Thymus (tissue), 11 donors: ENCODE measurements around the gene ABI1. TPM values are rescaled to one million over a fixed set of nuclear protein-coding genes. Genes with fewer than 3 reads are reported as not detected.

Experiments used
- DNase-seq, 9 donors: peaks; one replicate each; pipeline ENCODE4 v3.0.0-alpha.2; 2013; ENCODE audit warnings: low spot score in 9 of 9, low read depth in 6 of 9, missing footprints in 1 of 9
- H3K27ac ChIP-seq, 2 donors: one replicate each; pipeline ENCODE4 v1.5.1; 2013; ENCODE audit warnings: control low read depth in 1 of 2, low read depth in 1 of 2, low read length in 1 of 2, mild to moderate bottlenecking in 1 of 2, moderate library complexity in 1 of 2
- H3K27me3 ChIP-seq, 2 donors: one replicate each; pipeline ENCODE4 v1.5.1; 2013; ENCODE audit warnings: low read length in 1 of 2; ENCODE audit not compliant: control insufficient read depth in 2 of 2, insufficient read depth in 1 of 2
- H3K36me3 ChIP-seq, 2 donors: one replicate each; pipeline ENCODE4 v1.5.1; 2013; ENCODE audit warnings: low read length in 1 of 2, mild to moderate bottlenecking in 1 of 2, moderate library complexity in 1 of 2; ENCODE audit not compliant: control insufficient read depth in 2 of 2, insufficient read depth in 2 of 2
- H3K4me1 ChIP-seq, 2 donors: one replicate each; pipeline ENCODE4 v1.5.1; 2013; ENCODE audit warnings: low read length in 2 of 2; ENCODE audit not compliant: control insufficient read depth in 2 of 2, insufficient read depth in 2 of 2
- H3K4me3 ChIP-seq, 2 donors: one replicate each; pipeline ENCODE4 v1.5.1; 2013; ENCODE audit warnings: low read length in 2 of 2, control low read depth in 1 of 2, mild to moderate bottlenecking in 1 of 2
- H3K9me3 ChIP-seq, 2 donors: one replicate each; pipeline ENCODE4 v1.5.1; 2013; ENCODE audit warnings: low read length in 1 of 2, mild to moderate bottlenecking in 1 of 2; ENCODE audit not compliant: control insufficient read depth in 2 of 2, insufficient read depth in 1 of 2
- WGBS: extraction: QIAGEN DNeasy Blood & Tissue Kit; methylation state at CpG from one replicate; pipeline ENCODE4 v1.1.7; 2013; 5-methylcytosine and 5-hydroxymethylcytosine counted together
- polyA plus RNA-seq: library from polyadenylated mRNA; stranded (reverse); fragments of 200-250 nt; gene quantifications from one replicate; pipeline ENCODE4 v1.2.3, GENCODE V29; 2013
- total RNA-seq: library from RNA; stranded (reverse); fragments of 120-200 nt; gene quantifications from one replicate; pipeline ENCODE4 v1.2.4, GENCODE V29; 2013
- donor health status: healthy.

The ABI1 gene
- total and polyA plus RNA-seq, 2 donors = 62.3 to 64.5 TPM

- no peaks in the 10 kb centered on the region for H3K36me3 ChIP-seq
- 20% methylated on average over 10 of the region's 10 CpGs for WGBS
- H3K4me1 ChIP-seq = no peaks in the 10 kb centered on the region
- DNase-seq = peak in 4 of 9 donors; percentile 44 to 63 (median 48)
- no peaks in the 10 kb centered on the region for H3K27me3 ChIP-seq
- no peaks in the 10 kb centered on the region for H3K9me3 ChIP-seq
- no peak overlapping the region for H3K4me3 ChIP-seq
- H3K27ac ChIP-seq = no peak overlapping the region
Observed at GRCh38 chr10:26881600-26882331, 21.0 kb upstream of the ABI1 start.

- WGBS = 77% methylated on average over 5 of the region's 5 CpGs
- no peak overlapping the region for H3K27ac ChIP-seq
- DNase-seq = no peak
- no peak overlapping the region for H3K4me3 ChIP-seq
- H3K27me3 ChIP-seq = no peaks in the 10 kb centered on the region
- H3K4me1 ChIP-seq = no peaks in the 10 kb centered on the region
- no peaks in the 10 kb centered on the region for H3K9me3 ChIP-seq
- no peaks in the 10 kb centered on the region for H3K36me3 ChIP-seq
Observed at GRCh38 chr10:26879744-26880143, 19.0 kb upstream of the ABI1 start.

DNA sequence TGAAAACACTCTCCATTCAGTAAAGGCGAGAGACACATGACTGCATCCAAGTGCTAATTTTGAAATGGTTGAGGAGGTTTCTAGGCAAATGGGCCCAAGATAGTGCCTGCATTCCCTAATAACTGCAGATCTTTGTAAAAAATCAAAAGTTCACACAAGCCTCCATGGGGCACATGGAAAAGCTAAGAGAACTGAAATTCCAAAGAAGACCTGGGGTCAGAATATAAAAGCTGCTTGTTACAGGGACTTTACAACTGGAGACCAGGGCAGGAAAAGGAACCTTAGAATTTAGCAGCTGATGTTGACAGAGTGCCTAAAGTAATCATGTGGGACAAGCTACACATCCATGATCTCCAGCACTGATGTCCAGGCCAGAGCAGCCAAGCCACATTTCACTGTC lies 10.0 kb upstream of the ABI1 start:
- no peaks in the 10 kb centered on the region for H3K9me3 ChIP-seq
- peaks cover 0 to 5% of the 10 kb centered on the region in 2 donors for H3K4me1 ChIP-seq
- no peak overlapping the region for H3K27ac ChIP-seq
- no peaks in the 10 kb centered on the region for H3K36me3 ChIP-seq
- H3K27me3 ChIP-seq = no peaks in the 10 kb centered on the region
- no peak for DNase-seq
- H3K4me3 ChIP-seq = no peak overlapping the region
- 97% methylated on average over 1 of the region's 1 CpG for WGBS

GRCh38 chr10:26869528-26869927 lies 8.8 kb upstream of the ABI1 start:
- peak in 2 of 9 donors; percentile 6 to 24 for DNase-seq
- Histone ChIP-seq H3K36me3 (no peaks in the 10 kb centered on the region), H3K27me3 (no peaks in the 10 kb centered on the region), H3K27ac (no peak overlapping the region), H3K4me1 (peaks cover 0 to 5% of the 10 kb centered on the region in 2 donors), H3K4me3 (no peak overlapping the region), H3K9me3 (no peaks in the 10 kb centered on the region)
- WGBS = 41% methylated on average over 8 of the region's 8 CpGs

GRCh38 chr10:26863351-26864076 lies 2.8 kb upstream of the ABI1 start:
- no peaks in the 10 kb centered on the region for H3K36me3 ChIP-seq
- 92% methylated on average over 3 of the region's 3 CpGs for WGBS
- H3K9me3 ChIP-seq = no peaks in the 10 kb centered on the region
- H3K4me1 ChIP-seq = peaks cover 2 to 8% of the 10 kb centered on the region in 2 donors
- no peak overlapping the region for H3K4me3 ChIP-seq
- no peak overlapping the region for H3K27ac ChIP-seq
- no peaks in the 10 kb centered on the region for H3K27me3 ChIP-seq
- DNase-seq = no peak

- Histone ChIP-seq H3K9me3 (no peaks in the 10 kb centered on the region), H3K27me3 (no peaks in the 10 kb centered on the region), H3K4me3 (peak overlapping the region in 1 of 2 donors; percentile 17), H3K27ac (peak overlapping the region in 1 of 2 donors; percentile 39), H3K4me1 (peaks cover 6 to 16% of the 10 kb centered on the region in 2 donors), H3K36me3 (no peaks in the 10 kb centered on the region)
- WGBS = 46% methylated on average over 24 of the region's 24 CpGs
- peak in 1 of 9 donors; percentile 7 for DNase-seq
Observed at GRCh38 chr10:26861205-26861998, 644 bp upstream of the ABI1 start.

DNA sequence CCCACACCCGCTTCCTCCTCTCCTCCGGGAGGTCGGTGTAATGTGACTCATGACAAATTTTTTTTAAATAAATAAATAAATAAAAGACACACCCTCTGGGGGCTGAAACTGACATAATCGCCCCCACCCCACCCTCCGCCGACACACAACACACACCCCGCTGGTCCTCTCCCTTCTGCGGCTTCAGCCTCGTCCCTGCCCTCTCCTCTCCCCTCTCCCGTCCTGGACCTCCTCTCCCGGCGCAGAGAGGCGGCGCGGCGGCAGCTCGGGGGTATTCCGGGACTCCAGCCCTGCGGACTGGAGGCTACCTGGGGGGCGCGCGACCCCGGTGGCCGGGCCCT lies 686 bp downstream of the ABI1 start:
- peak in 2 of 9 donors; percentile 42 to 70 for DNase-seq
- H3K27ac ChIP-seq = peak overlapping the region; percentile 92 to 98
- H3K27me3 ChIP-seq = no peaks in the 10 kb centered on the region
- peaks cover 0 to 2% of the 10 kb centered on the region in 2 donors for H3K36me3 ChIP-seq
- H3K4me3 ChIP-seq = peak overlapping the region; percentile 75 to 93
- no peaks in the 10 kb centered on the region for H3K9me3 ChIP-seq
- WGBS = 1% methylated on average over 24 of the region's 24 CpGs
- peaks cover 6 to 16% of the 10 kb centered on the region in 2 donors for H3K4me1 ChIP-seq

DNA sequence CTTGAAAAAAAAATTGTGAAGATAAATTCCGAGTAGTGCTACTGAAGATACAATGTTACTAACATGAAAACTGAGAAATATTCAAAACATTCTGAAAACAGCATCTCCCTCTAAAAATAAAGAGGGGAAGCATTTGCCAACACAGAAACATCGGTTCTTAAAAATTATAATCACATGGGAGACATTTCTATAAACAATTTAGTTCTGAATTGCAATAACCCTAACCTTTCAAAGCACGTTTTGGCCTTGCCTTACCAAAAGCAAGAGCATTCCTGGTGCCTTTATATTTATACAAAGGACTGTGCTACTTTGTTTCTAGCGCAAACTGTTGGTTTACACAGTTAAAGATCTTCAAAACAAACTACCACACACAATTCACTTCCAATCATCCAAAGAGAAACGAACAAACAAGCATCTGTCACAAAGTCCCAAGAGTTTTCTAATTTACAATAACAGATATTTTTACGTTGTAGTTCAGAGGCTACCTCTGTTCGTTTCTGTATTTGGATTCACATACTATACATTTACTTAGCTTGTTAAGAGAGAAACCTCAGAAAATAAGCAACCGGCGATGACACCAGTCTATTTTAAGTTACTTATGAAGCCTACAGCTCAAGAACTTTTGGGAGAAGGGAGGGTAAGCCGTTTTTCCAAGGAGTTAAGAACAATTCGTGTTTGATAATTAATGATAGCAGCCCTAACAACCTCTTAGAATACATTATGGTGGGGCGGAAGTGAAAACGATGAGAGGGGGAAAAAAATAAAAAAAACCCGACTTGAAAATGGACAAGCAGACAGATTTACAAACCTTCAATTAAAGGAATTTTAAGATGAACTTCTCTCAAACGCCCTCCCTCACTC lies 1.3 kb downstream of the ABI1 start:
- H3K4me1 ChIP-seq = peaks cover 6 to 16% of the 10 kb centered on the region in 2 donors
- H3K27ac ChIP-seq = peak overlapping the region; percentile 73 to 92
- H3K9me3 ChIP-seq = no peaks in the 10 kb centered on the region
- peaks cover 0 to 3% of the 10 kb centered on the region in 2 donors for H3K36me3 ChIP-seq
- H3K4me3 ChIP-seq = peak overlapping the region; percentile 75 to 93
- DNase-seq = peak in 3 of 9 donors; percentile 36 to 65 (median 50)
- no peaks in the 10 kb centered on the region for H3K27me3 ChIP-seq
- WGBS = 1% methylated on average over 15 of the region's 15 CpGs
